Measurements from ENCODE around the gene CACNA1I.

Gene CACNA1I

GRCh38 chr22:39652990-39653786 is 82.6 kb downstream of the CACNA1I start:
- H2AFZ ChIP-seq (ENCODE audit: low read length, unreplicated experiment) = no peak overlapping the region
- peaks cover 5% of the 10 kb centered on the region; the same call in 1 of the 2 replicates for H3K27me3 ChIP-seq (ENCODE audit: insufficient read depth, low read length)

GRCh38 chr22:39653787-39654077 is 83.2 kb downstream of the CACNA1I start:
- no peak overlapping the region for H3K27ac ChIP-seq (ENCODE audit: low read depth, low read length)
- H3K79me2 ChIP-seq (ENCODE audit: control insufficient read depth, insufficient read depth, low read length, unreplicated experiment) = no peaks in the 10 kb centered on the region
- no peak overlapping the region for H3K4me3 ChIP-seq (ENCODE audit: low read depth, low read length)
- no peak overlapping the region for H2AFZ ChIP-seq (ENCODE audit: low read length, unreplicated experiment)
- H3K4me1 ChIP-seq (ENCODE audit: control insufficient read depth, insufficient read depth, low read length, unreplicated experiment) = no peaks in the 10 kb centered on the region
- peaks cover 5% of the 10 kb centered on the region; the same call in 1 of the 2 replicates for H3K27me3 ChIP-seq (ENCODE audit: insufficient read depth, low read length)
- H3K36me3 ChIP-seq (ENCODE audit: insufficient read depth, low read length) = no peaks in the 10 kb centered on the region

More at GRCh38 chr22:39652990-39653786, 82.6 kb downstream of the CACNA1I start:
- H3K27ac ChIP-seq (ENCODE audit: low read depth, low read length) = no peak overlapping the region
- H3K4me3 ChIP-seq (ENCODE audit: low read depth, low read length) = no peak overlapping the region
- H3K36me3 ChIP-seq (ENCODE audit: insufficient read depth, low read length) = no peaks in the 10 kb centered on the region
- H3K79me2 ChIP-seq (ENCODE audit: control insufficient read depth, insufficient read depth, low read length, unreplicated experiment) = no peaks in the 10 kb centered on the region
- H3K4me1 ChIP-seq (ENCODE audit: control insufficient read depth, insufficient read depth, low read length, unreplicated experiment) = no peaks in the 10 kb centered on the region

DNA sequence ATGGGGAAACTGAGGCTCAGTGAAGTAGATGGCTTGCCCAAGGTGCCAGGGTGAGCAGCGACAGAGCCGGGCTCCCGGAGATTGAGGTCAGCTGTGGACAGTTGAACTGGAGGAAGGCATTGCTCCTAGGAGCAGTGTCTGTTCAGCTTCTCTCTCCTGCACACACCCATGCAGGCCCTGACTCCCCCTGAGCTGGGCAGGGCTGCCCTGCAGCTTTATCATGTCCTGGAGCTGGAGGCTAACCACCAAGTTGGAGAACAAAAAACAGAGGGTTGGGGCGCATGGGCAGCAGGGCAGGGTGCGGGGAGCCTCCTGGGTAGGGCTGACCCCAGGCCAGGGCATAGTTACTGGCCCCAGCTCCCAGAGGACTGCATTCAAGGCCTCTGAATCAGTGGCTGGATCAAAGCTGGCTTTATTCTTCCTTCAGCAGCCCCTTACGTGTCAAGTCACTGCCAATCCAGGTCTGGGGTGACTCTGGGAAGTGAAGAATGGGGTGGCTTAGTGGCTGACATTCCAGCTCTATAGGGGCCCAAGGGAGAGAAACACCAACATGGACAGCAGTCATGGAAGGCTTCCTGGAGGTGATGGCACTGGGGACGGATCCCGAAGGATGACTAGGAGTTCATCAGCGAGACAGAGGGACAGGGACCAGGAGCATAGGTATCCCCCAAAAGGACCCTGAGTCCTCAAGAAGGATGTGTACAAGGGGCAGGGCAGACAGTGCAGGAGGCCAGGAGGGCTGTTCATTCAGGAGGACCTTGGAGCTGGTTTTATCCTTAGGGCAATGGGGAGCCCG is 83.8 kb downstream of the CACNA1I start:
- no peaks in the 10 kb centered on the region for H3K79me2 ChIP-seq (ENCODE audit: control insufficient read depth, insufficient read depth, low read length, unreplicated experiment)
- no peak overlapping the region for H3K27ac ChIP-seq (ENCODE audit: low read depth, low read length)
- H3K4me3 ChIP-seq (ENCODE audit: low read depth, low read length) = no peak overlapping the region
- H3K4me1 ChIP-seq (ENCODE audit: control insufficient read depth, insufficient read depth, low read length, unreplicated experiment) = no peaks in the 10 kb centered on the region
- H2AFZ ChIP-seq (ENCODE audit: low read length, unreplicated experiment) = no peak overlapping the region
- H3K36me3 ChIP-seq (ENCODE audit: insufficient read depth, low read length) = no peaks in the 10 kb centered on the region
- H3K27me3 ChIP-seq (ENCODE audit: insufficient read depth, low read length) = peaks cover 5% of the 10 kb centered on the region; the same call in 1 of the 2 replicates

- no peak overlapping the region for H3K27ac ChIP-seq (ENCODE audit: low read depth, low read length)
- H3K27me3 ChIP-seq (ENCODE audit: insufficient read depth, low read length) = peaks cover 5% of the 10 kb centered on the region; the same call in 1 of the 2 replicates
- H3K36me3 ChIP-seq (ENCODE audit: insufficient read depth, low read length) = no peaks in the 10 kb centered on the region
- no peak overlapping the region for H3K4me3 ChIP-seq (ENCODE audit: low read depth, low read length)
- H3K79me2 ChIP-seq (ENCODE audit: control insufficient read depth, insufficient read depth, low read length, unreplicated experiment) = no peaks in the 10 kb centered on the region
- H2AFZ ChIP-seq (ENCODE audit: low read length, unreplicated experiment) = no peak overlapping the region
- H3K4me1 ChIP-seq (ENCODE audit: control insufficient read depth, insufficient read depth, low read length, unreplicated experiment) = no peaks in the 10 kb centered on the region
Measured at GRCh38 chr22:39655004-39655579, 84.5 kb downstream of the CACNA1I start.

GRCh38 chr22:39655831-39656230 is 85.3 kb downstream of the CACNA1I start:
- H3K36me3 ChIP-seq (ENCODE audit: insufficient read depth, low read length) = no peaks in the 10 kb centered on the region
- H3K79me2 ChIP-seq (ENCODE audit: control insufficient read depth, insufficient read depth, low read length, unreplicated experiment) = no peaks in the 10 kb centered on the region
- no peak overlapping the region for H3K4me3 ChIP-seq (ENCODE audit: low read depth, low read length)
- H3K27ac ChIP-seq (ENCODE audit: low read depth, low read length) = no peak overlapping the region
- no peak overlapping the region for H2AFZ ChIP-seq (ENCODE audit: low read length, unreplicated experiment)
- no peaks in the 10 kb centered on the region for H3K4me1 ChIP-seq (ENCODE audit: control insufficient read depth, insufficient read depth, low read length, unreplicated experiment)
- H3K27me3 ChIP-seq (ENCODE audit: insufficient read depth, low read length) = peaks cover 6% of the 10 kb centered on the region; the same call in 1 of the 2 replicates

DNA sequence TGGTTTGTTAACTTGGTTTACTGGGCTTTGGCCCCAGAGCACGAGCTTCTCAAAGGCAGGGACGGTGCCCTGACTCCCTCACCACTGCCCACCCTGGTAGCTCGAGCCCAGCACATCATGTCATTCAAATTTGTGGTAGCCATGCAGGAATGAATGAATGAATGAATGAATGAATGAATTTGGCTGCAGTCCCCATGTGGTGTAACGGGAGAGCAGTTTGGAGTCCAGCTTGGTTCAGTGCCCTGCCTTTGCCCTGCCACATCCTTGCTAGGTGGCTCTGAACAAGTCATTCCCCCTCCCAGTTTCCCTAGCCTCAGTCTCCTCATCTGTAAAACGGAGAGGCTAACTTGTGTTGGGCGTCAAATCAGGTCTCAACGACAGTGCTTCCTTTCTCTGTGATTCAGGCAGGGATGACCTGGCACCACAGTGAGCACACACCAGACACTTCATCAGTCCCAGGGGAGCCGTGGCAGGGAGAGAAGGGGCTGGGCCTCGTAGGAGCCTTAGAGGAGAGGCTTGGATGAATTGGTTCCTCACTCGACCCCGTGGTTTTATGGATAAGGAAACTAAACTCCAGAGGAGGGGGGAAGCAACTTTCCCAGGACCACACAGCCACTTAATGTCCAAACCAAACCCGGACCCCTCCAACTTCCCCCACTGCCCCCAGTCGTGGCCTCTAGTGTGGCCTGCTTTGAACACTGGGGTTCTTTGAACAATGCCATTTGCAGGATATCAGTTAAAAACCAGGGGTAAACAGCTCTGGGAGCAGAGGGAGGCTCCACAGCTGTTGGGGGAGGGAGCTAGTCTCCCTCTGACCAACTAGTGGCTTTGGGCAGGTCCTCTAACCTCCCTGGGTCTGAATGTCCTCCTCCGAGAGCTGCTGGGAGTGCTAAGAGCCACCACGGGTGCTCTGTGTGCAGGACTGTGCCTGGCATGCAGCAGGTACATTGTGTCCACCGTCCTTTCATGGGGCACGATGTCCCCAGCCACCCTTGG is 86.2 kb downstream of the CACNA1I start:
- Histone ChIP-seq H3K36me3 (ENCODE audit: insufficient read depth, low read length) (no peaks in the 10 kb centered on the region), H3K79me2 (ENCODE audit: control insufficient read depth, insufficient read depth, low read length, unreplicated experiment) (no peaks in the 10 kb centered on the region), H3K4me3 (ENCODE audit: low read depth, low read length) (no peak overlapping the region), H3K4me1 (ENCODE audit: control insufficient read depth, insufficient read depth, low read length, unreplicated experiment) (no peaks in the 10 kb centered on the region), H2AFZ (ENCODE audit: low read length, unreplicated experiment) (no peak overlapping the region), H3K27me3 (ENCODE audit: insufficient read depth, low read length) (peaks cover 15% of the 10 kb centered on the region), H3K27ac (ENCODE audit: low read depth, low read length) (no peak overlapping the region)

- H3K36me3 ChIP-seq (ENCODE audit: insufficient read depth, low read length) = no peaks in the 10 kb centered on the region
- H3K4me3 ChIP-seq (ENCODE audit: low read depth, low read length) = no peak overlapping the region
- H3K79me2 ChIP-seq (ENCODE audit: control insufficient read depth, insufficient read depth, low read length, unreplicated experiment) = no peaks in the 10 kb centered on the region
- no peak overlapping the region for H3K27ac ChIP-seq (ENCODE audit: low read depth, low read length)
- no peak overlapping the region for H2AFZ ChIP-seq (ENCODE audit: low read length, unreplicated experiment)
- no peaks in the 10 kb centered on the region for H3K4me1 ChIP-seq (ENCODE audit: control insufficient read depth, insufficient read depth, low read length, unreplicated experiment)
- peaks cover 31% of the 10 kb centered on the region for H3K27me3 ChIP-seq (ENCODE audit: insufficient read depth, low read length)
Measured at GRCh38 chr22:39658367-39658766, 87.8 kb downstream of the CACNA1I start.

DNA sequence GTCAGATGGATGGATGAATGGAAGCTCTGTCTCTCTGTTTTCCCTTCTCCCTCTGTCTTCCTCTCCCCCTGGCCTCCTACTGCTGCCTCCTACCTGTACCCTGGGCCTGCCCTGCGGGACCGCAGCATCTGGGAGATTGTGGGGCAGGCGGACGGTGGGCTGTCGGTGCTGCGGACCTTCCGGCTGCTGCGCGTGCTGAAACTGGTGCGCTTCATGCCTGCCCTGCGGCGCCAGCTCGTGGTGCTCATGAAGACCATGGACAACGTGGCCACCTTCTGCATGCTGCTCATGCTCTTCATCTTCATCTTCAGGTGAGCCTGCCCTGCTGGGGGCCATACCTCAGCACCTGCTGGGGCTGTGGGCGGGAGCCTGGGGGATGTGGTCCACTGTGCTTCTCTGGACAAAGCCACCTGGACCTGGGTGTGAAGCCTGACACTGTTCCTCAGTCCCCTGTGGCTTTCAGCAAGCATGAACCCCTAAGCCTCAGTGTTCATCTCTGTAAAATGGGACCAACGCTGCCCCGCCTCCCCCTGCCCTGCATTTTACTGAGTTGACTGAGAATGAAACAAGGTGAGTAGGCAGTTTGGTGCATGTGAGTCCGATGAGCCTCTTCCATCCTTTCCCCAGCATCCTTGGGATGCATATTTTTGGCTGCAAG is 88.4 kb downstream of the CACNA1I start:
- no peak overlapping the region for H3K4me3 ChIP-seq (ENCODE audit: low read depth, low read length)
- no peak overlapping the region for H3K27ac ChIP-seq (ENCODE audit: low read depth, low read length)
- no peaks in the 10 kb centered on the region for H3K36me3 ChIP-seq (ENCODE audit: insufficient read depth, low read length)
- no peaks in the 10 kb centered on the region for H3K79me2 ChIP-seq (ENCODE audit: control insufficient read depth, insufficient read depth, low read length, unreplicated experiment)
- H3K4me1 ChIP-seq (ENCODE audit: control insufficient read depth, insufficient read depth, low read length, unreplicated experiment) = no peaks in the 10 kb centered on the region
- no peak overlapping the region for H2AFZ ChIP-seq (ENCODE audit: low read length, unreplicated experiment)
- H3K27me3 ChIP-seq (ENCODE audit: insufficient read depth, low read length) = peaks cover 36% of the 10 kb centered on the region

DNA sequence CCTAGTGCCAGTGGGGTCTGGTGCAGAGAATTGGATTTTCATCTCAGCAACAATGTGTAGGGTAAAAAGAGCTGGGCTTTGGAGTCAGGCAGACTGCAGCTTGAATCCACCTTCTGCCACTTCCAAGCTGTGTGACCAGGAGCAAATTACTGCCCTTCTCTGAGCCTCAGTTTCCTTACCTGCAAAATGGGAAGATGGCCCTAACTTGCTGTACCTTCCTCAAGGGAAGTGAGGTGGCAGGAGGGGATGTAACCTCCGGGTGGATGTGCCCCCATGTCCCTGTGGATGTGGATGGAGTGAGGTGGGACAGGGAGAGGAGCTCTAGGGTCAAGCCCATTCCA is 90.9 kb downstream of the CACNA1I start:
- Histone ChIP-seq H3K4me1 (ENCODE audit: control insufficient read depth, insufficient read depth, low read length, unreplicated experiment) (no peaks in the 10 kb centered on the region), H2AFZ (ENCODE audit: low read length, unreplicated experiment) (no peak overlapping the region), H3K4me3 (ENCODE audit: low read depth, low read length) (no peak overlapping the region), H3K27ac (ENCODE audit: low read depth, low read length) (no peak overlapping the region), H3K27me3 (ENCODE audit: insufficient read depth, low read length) (peaks cover 36% of the 10 kb centered on the region), H3K79me2 (ENCODE audit: control insufficient read depth, insufficient read depth, low read length, unreplicated experiment) (no peaks in the 10 kb centered on the region), H3K36me3 (ENCODE audit: insufficient read depth, low read length) (no peaks in the 10 kb centered on the region)
